ENCODE results near the gene GLG1. TPM values are rescaled to one million over a fixed set of nuclear protein-coding genes. Genes with fewer than 3 reads are reported as not detected.

The GLG1 gene
- total and polyA plus RNA-seq, 12 donors, result 25.7 to 136 (median 103) TPM

GRCh38 chr16:74605332-74605731 is 1.6 kb downstream of the GLG1 start:
- ATAC-seq (no peak), DNase-seq (no peak)
- Histone ChIP-seq H3K36me3 (no peaks in the 10 kb centered on the region), H3K4me3 (peak overlapping the region in 9 of 10 donors; percentile 80 to 100 (median 97)), H3K27ac (peak overlapping the region in 4 of 10 donors; percentile 44 to 98 (median 96)), H3K4me1 (peaks cover 0 to 67% (median 52%) of the 10 kb centered on the region in 9 donors), H3K9me3 (no peaks in the 10 kb centered on the region), H3K27me3 (no peaks in the 10 kb centered on the region)
- WGBS, 2 donors, result 44 to 45% methylated on average over 6 of the region's 6 CpGs
- no peak for TF ChIP-seq CTCF (IDR thresholded peaks at IDR 0.05)
- intact Hi-C loops (cut with DNase I), result loop anchor here in 5 of 10 donors (5.0 to 10.0 kb wide), 3 partner anchors 101 to 121 kb away; no protein-coding TSS in a partner anchor

- Histone ChIP-seq H3K4me1 (peaks cover 0 to 70% (median 52%) of the 10 kb centered on the region in 9 donors), H3K27ac (peak overlapping the region in 3 of 10 donors; percentile 2 to 32 (median 12)), H3K36me3 (peaks cover 0 to 3% (median 0%) of the 10 kb centered on the region in 9 donors), H3K9me3 (no peaks in the 10 kb centered on the region), H3K4me3 (no peak overlapping the region), H3K27me3 (no peaks in the 10 kb centered on the region)
- ATAC-seq, result peak in 1 of 8 donors; percentile 25
- 53 to 57% methylated on average over 4 of the region's 4 CpGs for WGBS, 2 donors
- no peak for TF ChIP-seq CTCF (IDR thresholded peaks at IDR 0.05)
- DNase-seq, result no peak
- intact Hi-C loops (cut with DNase I), result loop anchor here in 3 of 10 donors (10.0 kb wide), 2 partner anchors 99 to 119 kb away; no protein-coding TSS in a partner anchor
Observed at GRCh38 chr16:74603848-74604247, 3.1 kb downstream of the GLG1 start.

- H3K27me3 ChIP-seq, result no peaks in the 10 kb centered on the region
- H3K27ac ChIP-seq, result peak overlapping the region in 1 of 10 donors; percentile 49
- DNase-seq (no peak), ATAC-seq (no peak)
- 60 to 63% methylated on average over 9 of the region's 9 CpGs for WGBS, 2 donors
- no peaks in the 10 kb centered on the region for H3K9me3 ChIP-seq
- H3K4me1 ChIP-seq, result peaks cover 0 to 61% (median 46%) of the 10 kb centered on the region in 9 donors
- H3K4me3 ChIP-seq, result no peak overlapping the region
- intact Hi-C loops (cut with DNase I), result loop anchor here in 3 of 10 donors (10.0 kb wide), 2 partner anchors 96 to 116 kb away; no protein-coding TSS in a partner anchor
- peaks cover 0 to 21% (median 9%) of the 10 kb centered on the region in 9 donors for H3K36me3 ChIP-seq
- no peak for TF ChIP-seq CTCF (IDR thresholded peaks at IDR 0.05)
Observed at GRCh38 chr16:74601126-74601871, 5.6 kb downstream of the GLG1 start.

GRCh38 chr16:74596586-74596985 is 10.3 kb downstream of the GLG1 start:
- H3K36me3 ChIP-seq, result peaks cover 0 to 25% (median 9%) of the 10 kb centered on the region in 9 donors
- no peak overlapping the region for H3K27ac ChIP-seq
- ATAC-seq (no peak), DNase-seq (no peak)
- no peaks in the 10 kb centered on the region for H3K9me3 ChIP-seq
- peaks cover 0 to 43% (median 20%) of the 10 kb centered on the region in 9 donors for H3K4me1 ChIP-seq
- intact Hi-C loops (cut with DNase I), result no loop called here
- no peak overlapping the region for H3K4me3 ChIP-seq
- 93 to 94% methylated on average over 2 of the region's 2 CpGs for WGBS, 2 donors
- TF ChIP-seq CTCF (IDR thresholded peaks at IDR 0.05), result no peak
- no peaks in the 10 kb centered on the region for H3K27me3 ChIP-seq

Measured in heart right ventricle (tissue), 16 donors.